IMR-90 (cell line): ENCODE results near the gene RFTN1.

ENCODE experiments used
- CTCF ChIP-seq: conservative IDR thresholded peaks from 2 replicates; pipeline ENCODE4 v1.5.1; 2012; ENCODE audit warnings: mild to moderate bottlenecking, low read depth, low read length, improper control_type of control experiment
- POLR2A ChIP-seq: IDR thresholded peaks from 2 replicates; pipeline ENCODE4 v1.6.1; 2012; ENCODE audit warnings: mild to moderate bottlenecking, low read depth, low read length

- TF ChIP-seq POLR2A, result no peak
- TF ChIP-seq CTCF, result no peak
These were observed 2.5 kb upstream of the RFTN1 start for GRCh38 chr3:16515885-16516420.
